ENCODE data around the gene TMEM203.

TMEM203 gene

DNA sequence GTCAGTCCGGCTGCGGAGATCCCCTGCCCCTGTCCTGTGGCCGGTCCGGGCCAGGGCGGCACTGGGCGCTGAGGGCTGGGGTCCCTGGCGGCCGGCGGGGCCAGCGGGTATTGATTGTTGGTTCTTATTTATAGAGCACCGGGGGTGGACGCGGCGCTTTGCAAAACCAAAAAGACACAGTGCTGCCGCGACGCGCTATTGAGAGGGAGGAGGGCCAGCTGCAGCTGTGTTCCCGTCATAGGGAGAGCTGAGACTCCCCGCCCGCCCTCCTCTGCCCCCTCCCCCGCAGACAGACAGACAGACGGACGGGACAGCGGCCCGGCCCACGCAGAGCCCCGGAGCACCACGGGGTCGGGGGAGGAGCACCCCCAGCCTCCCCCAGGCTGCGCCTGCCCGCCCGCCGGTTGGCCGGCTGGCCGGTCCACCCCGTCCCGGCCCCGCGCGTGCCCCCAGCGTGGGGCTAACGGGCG is 38.1 kb downstream of the TMEM203 start:
- no peak for DNase-seq (ENCODE audit: low read depth, low spot score)

DNA sequence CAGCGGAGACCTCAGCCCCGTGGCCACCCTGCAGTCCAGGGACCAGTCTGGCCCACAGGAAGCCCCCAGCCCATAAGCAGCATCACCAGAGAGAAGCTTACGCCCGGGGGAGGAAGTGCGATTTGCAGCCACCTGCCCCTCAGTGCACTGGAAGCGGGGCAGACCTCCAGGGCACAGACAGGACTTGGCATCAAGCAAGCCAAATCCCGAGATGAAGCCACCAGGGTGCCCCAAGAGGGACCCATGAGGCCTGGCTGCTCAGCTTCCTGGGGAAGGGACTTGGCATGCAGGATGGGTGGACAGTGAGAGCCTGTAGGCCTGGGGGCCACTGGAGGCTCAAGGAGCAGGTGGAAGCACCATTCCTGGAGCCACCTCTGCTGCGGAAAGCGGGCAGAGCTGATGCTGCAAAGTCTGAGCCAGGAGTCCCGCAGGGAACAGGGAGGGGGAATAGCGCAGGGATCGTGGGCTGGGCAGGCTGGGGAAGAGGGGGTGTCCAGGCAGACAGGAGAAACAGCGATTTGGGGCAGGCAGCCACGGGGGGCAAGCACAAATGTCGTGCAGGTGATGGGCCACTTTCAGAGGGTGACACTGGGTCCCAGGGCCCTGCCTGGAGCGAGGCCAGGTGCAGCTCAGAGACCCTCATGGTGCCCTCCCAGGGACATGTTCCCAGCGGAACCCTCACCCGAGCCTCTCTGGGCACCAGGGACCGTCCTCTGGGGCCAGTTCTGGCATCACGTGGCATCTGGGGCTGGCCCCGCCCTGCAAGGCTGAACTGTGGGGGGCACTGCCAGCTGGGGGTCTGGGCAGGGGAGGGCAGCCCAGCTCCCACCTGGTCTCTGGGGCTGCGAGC is 38.8 kb downstream of the TMEM203 start:
- no peak for DNase-seq (ENCODE audit: low read depth, low spot score)

DNA sequence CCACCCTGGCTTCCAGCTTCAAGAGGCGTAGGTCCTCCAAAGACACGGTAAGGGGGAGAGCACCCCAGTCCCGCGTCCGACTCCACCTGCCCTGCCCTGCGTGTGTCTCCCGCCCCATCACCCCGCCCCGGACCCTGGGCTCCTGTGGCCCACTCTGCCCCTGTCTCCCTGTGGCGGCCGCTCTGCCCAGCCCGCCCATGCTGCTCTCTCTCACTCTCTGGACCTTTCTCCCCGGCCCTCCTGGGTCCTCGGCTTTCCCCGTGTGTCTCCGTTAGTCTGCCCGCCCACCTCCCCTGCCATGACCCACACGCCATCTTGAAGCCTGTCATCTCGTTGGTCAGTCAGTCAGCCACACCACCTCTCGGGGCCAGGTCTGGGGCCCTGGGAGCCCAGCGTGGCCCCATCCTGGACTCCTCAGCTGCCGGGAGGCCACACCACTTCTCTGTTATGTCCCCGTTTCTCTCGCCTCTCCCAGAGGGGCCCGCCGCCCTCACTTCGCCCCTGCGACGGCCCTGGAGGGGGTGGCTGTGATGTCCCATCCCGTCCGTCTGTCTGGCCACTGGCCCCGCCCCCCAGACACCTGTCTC is 40.1 kb downstream of the TMEM203 start:
- DNase-seq (ENCODE audit: low read depth, low spot score) = no peak

DNA sequence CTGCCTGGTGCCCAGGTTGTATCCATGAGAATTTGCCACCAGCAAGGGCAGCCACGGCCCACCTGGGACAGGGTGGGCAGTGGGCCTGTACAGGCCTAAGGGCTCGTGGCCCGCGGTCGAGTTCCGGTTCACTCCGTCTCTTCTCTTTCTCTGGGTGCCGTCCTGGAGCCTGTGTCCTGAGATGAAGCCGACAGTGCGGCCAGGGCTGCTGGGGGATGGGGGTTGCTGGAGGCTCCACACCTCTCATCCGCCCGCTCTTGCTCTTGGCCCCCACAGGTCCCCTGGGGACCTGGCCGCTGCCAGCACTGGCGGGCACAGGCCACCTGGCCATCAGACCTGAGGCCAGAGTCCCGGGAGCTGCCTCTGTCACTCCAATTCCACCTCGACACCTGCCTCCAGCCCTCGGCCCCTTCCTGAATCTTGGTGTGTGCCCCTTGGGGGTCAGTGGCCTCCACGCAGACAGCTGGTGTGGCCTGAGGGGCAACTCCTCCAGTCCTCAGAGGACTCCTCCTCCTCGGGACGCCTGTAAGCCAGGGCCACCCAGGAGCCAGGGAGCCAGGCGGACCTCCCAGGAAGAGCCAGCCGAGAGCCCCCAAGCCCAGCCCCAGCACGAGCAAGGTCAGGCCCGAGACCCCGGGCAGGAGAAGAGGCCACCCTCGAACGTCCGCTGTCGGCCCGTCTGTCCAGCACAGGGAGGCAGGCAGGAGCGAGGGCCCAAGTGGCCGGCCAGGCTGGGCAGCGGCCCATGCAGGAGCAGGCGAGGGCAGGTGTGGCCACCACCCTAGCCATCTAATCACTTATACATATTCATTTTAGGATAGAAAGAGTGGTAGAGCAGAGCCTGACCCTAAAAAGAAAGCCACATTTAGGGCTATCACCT is 40.8 kb downstream of the TMEM203 start:
- no peak for DNase-seq (ENCODE audit: low read depth, low spot score)

DNA sequence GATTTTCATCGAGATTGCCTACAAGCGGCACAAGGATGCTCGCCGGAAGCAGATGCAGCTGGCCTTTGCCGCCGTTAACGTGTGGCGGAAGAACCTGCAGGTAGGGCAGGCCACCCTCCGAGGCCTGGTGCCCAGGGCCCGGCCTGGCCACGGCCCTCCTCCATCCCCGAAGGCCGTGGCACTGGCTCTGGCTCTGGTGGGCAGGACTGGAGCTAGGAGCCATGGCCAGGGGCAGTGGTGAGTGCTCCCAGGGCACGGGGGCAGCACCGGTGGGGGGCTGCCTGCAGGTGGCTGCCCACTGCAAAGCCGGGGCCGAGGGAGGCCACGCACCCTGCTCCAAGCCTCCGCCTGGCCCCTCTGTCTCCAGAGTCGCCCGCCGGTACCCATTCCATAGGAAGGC is 41.6 kb downstream of the TMEM203 start:
- DNase-seq (ENCODE audit: low read depth, low spot score) = no peak

DNA sequence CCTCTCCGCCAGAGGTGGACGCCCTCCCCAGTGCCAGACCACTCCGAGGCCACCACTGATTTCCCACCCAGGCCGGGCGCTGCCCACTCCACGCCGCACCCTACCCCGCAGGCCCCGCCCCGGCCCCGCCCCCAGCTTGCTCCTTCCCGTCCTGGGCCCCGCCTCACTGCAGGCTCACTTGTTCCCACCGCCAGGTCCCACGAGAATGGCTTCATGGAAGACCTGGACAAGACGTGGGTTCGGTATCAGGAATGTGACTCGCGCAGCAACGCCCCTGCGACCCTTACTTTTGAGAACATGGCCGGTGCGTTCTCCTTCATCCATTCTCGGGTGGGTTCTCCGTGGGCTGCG is 42.1 kb downstream of the TMEM203 start:
- DNase-seq (ENCODE audit: low read depth, low spot score) = no peak

DNA sequence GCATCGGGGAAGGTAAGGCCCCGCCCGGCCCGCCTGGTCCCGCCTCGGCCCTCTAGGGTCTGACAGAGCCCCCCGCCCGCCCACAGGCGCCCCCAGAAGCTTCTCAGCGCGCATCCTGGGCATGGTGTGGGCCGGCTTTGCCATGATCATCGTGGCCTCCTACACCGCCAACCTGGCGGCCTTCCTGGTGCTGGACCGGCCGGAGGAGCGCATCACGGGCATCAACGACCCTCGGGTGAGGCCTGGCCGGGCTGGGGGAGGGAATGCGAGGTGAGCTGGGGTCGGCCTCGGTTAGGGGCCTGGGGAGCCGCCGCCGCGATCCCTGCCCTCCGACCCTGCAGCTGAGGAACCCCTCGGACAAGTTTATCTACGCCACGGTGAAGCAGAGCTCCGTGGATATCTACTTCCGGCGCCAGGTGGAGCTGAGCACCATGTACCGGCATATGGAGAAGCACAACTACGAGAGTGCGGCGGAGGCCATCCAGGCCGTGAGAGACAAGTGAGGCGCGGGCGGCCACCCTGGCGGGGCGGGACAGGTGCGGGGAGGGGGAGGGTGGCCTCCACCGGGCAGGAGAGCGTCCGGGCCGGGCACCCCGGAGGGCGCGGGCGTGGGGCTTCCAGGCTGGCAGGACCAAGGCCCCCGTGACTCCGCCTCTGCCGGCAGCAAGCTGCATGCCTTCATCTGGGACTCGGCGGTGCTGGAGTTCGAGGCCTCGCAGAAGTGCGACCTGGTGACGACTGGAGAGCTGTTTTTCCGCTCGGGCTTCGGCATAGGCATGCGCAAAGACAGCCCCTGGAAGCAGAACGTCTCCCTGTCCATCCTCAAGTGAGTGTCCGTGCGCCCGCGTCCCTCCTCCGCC is 42.7 kb downstream of the TMEM203 start:
- DNase-seq (ENCODE audit: low read depth, low spot score) = no peak

DNA sequence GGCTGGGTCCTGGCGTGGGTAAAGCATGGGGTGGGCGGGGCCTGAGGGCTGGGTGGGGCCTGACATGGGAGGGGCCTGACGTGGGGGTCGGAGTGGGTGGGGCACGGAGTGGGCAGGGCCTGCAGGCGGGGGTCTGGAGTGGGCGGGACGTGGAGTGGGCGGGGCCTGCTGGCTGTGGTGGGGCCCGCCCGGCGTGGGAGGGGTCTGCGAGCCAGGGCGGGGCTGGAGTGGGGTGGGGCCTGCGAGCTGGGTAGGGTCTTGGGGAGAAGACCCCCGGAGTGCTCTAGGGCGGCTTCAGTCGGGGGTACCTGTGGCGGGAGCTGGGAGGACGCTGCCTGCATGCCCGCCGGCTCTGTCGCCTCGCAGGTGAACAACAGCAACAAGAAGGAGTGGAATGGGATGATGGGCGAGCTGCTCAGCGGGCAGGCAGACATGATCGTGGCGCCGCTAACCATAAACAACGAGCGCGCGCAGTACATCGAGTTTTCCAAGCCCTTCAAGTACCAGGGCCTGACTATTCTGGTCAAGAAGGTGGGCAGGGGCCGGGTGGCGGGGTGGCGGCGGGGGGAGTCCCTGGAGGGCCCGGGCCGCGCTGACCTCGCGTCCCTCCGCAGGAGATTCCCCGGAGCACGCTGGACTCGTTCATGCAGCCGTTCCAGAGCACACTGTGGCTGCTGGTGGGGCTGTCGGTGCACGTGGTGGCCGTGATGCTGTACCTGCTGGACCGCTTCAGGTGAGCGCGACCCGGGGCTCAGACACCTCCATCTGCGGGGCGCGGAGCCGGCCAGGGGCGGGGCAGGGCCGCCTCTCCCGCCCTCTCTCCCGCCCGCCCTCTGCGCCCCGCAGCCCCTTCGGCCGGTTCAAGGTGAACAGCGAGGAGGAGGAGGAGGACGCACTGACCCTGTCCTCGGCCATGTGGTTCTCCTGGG is 43.6 kb downstream of the TMEM203 start:
- DNase-seq (ENCODE audit: low read depth, low spot score) = no peak

DNA sequence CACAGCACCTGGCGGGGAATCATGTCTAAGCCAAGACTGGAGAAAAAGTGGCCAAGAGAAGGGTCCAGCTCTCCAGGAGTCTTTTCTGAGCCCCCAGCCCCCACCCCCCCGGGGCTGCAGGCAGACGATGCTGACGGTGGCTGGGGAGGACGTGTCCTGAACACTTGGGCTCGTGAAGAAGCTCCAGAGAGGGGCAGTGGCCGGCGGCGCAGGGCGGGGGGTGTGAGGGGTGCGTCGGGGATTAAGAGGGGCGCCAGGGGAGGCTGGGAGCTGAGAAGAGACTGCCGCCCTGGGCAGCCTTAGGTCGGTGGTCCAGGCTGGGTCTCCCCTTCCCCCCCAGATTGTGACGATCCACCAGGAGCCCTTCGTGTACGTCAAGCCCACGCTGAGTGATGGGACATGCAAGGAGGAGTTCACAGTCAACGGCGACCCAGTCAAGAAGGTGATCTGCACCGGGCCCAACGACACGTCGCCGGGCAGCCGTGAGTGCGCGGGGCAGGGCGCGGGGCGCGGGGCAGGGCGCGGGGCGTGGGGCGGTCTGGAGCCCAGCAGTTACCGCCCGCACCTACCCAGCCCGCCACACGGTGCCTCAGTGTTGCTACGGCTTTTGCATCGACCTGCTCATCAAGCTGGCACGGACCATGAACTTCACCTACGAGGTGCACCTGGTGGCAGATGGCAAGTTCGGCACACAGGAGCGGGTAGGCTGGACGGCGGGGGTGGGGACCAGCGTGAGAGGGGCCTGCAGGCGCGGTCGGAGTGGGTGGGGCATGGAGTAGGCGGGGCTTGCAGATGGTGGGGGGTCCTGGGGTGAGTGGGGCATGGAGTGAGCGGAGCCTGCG is 44.5 kb downstream of the TMEM203 start:
- DNase-seq (ENCODE audit: low read depth, low spot score) = no peak

DNA sequence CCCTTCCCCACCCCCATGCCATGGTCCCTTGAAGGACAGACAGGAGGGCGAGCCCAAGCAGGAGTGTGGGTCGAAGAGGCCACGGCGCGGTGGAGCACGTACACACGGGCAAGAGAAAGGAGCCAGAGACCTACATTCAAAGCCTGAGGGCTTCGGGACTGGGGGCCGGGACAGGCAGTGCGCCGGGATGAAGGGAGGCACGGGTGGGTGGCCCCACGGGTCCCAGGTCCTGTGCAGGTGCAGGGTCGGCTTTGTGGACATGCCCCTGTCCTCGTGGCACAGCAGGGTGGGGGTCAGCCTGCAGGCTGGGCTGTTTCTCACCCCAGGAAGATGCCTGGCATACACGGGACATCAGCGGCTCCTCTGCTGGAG is 45.4 kb downstream of the TMEM203 start:
- no peak for DNase-seq (ENCODE audit: low read depth, low spot score)

DNA sequence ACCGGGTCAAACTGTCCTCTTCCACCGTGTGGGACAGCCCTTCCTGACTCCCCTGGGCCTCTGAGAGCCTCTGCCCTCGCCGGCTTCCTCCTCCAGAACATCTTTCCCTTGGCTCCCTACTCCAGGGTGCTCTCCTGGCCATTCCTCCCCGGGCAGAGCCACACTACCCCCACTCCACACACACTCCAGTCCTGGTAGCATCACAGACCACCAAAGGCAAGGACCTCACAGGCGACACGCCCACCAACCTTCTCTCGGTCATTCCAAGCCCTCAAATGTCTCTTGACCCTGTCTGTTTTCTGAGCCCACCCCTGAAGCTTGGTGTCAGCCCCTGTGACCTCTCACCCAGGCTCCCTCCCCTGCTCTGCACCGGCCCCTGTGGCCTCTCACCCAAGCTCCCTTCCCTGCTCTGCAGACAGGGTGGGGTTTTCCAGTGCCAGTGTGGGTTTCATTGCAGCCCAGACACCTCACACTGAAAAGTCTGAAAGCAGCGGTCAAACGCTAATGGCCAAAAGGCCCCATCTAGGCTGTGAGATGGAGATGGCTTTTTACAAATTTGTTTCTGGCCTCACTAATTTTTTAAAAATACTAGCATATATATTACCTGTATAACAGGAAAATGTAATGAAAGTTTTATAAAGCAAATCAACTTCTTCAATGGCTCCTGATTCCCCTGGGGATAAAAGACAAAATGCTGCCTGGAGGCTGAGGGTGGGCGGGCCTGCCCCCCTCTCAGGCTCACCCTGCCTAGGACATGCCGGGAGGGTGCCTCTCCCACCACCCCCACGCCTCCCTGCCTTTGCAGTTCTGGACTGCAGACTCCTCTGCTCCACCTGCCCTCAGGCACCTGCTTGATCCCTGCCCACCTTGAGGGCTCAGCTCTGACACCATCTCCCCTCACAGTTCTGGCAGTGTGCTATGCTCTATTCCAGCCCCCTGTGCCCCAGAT is 46.1 kb downstream of the TMEM203 start:
- DNase-seq (ENCODE audit: low read depth, low spot score) = no peak

DNA sequence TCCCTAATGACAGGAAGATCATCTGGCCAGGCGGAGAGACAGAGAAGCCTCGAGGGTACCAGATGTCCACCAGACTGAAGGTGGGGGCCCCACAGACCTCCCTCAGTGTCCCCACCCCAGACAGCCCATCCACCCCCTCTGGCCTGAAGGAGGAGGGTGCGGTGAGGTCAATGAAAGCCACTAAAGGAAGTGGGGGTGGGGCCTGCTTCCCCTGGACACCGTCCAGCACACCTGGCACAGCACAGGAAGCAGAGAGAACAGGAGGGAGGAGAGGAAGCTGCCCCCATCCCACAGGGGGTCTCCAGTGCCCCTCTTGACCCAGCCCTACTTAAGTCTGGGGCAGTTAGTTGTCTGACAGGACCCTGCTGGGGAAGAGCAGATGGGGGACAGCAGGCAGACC is 46.8 kb downstream of the TMEM203 start:
- no peak for DNase-seq (ENCODE audit: low read depth, low spot score)

DNA sequence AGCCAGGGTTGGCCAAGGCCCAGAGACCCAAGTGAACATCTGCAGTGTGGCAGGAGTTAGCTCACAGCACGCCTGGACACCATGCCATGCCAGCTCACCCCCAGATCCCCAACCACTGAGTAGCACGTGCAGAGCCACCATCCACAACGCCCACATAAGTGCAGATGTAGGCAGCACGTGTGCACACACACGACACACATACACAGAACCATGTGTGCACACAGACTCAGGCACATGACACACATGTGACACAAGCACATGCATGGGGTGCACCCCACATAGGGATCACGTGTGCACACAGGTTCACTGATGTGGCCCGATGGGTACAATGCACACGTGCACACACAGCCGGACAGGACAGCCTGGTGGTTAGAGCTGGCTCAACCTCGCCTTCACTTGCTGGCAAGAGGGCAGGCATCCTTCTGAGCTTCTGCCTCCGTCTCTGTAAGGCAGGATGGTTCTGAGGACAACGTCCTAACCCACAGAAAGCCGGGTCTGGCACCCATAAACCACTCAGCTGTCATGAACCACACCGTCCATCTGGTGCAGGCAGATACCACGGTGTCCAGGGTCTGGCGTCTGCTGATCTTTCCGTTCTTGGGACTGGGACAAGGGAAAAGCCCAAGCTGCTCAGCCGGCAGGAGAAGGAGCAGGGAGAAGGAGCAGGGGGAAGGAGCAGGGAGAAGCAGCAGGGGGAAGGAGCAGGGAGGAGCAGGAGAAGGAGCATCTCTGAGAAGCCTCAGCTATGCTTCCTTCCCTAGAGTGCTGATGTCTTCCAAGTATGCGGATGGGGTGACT is 47.6 kb downstream of the TMEM203 start:
- DNase-seq (ENCODE audit: low read depth, low spot score) = no peak

DNA sequence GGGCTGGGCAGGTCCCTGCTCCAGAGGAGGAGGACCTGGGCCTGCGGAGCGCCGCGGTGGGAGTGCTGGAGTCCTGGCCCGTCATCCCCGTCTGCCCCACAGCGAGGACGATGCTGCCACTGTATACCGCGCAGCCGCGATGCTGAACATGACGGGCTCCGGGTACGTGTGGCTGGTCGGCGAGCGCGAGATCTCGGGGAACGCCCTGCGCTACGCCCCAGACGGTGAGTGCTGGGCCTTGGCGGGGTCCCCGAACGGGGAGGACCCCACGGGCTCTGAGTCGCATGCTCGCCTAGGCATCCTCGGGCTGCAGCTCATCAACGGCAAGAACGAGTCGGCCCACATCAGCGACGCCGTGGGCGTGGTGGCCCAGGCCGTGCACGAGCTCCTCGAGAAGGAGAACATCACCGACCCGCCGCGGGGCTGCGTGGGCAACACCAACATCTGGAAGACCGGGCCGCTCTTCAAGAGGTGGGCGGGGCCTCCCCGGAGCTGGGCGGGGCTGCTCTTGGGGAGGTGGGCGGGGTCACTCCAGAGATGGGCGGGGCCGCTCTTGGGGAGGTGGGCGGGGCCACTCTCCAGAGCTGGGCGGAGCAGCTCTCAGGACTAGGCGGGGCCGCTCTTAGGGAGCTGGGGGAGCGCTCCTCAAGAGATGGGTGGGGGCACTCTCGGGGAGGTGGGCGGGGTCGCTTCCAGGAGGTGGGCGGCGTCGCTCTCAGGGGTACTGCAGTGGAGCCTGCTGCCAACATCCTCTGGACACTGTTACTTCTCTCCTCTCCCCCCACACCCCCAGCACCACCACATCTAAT is 48.7 kb downstream of the TMEM203 start:
- DNase-seq (ENCODE audit: low read depth, low spot score) = peak; percentile 14
